Activated CD8-positive, alpha-beta memory T cell treated with anti-CD3 and anti-CD28 coated beads, Interleukin-2, amount 10 ng/mL, durations not matched to agents 7 days and 5 days (primary cell): Measurements from ENCODE around the gene UHMK1. TPM values are rescaled to one million over a fixed set of nuclear protein-coding genes. Genes with fewer than 3 reads are reported as not detected.

Experiments used
- total RNA-seq, 2 experiments: library from RNA; stranded (reverse); gene quantifications; one replicate each; pipeline ENCODE4 v1.2.3, GENCODE V29; 2021

The UHMK1 gene
- total RNA-seq, 2 experiments from 2014 or later, result 51.5 to 62.0 TPM

Other genes with a start within 250 kb of the UHMK1 start
- not detected for gene SPATA46, start 121.0 kb upstream of the UHMK1 start, total RNA-seq
- gene C1orf226, start 116.1 kb upstream of the UHMK1 start, total RNA-seq, result not detected
- not detected for gene SH2D1B, start 85.7 kb upstream of the UHMK1 start, total RNA-seq
- gene UAP1, start 63.9 kb downstream of the UHMK1 start, total RNA-seq, result 10 to 100 TPM; 14.1 to 23.5 TPM
- gene DDR2, start 134.6 kb downstream of the UHMK1 start, total RNA-seq, result under 1 TPM; 0.16 to 0.18 TPM